Mesendoderm (in vitro differentiated cells): ENCODE data around the gene EPOP.

ENCODE experiments used
- DNase-seq: peaks from one replicate; pipeline ENCODE4 v3.0.0; 2013
- H2AK5ac ChIP-seq: 2 replicates; pipeline ENCODE4 v1.6.1; 2013; ENCODE audit warnings: low read length, inconsistent platforms
- H2BK120ac ChIP-seq: 2 replicates; pipeline ENCODE4 v1.6.1; 2013; ENCODE audit warnings: low read depth, mild to moderate bottlenecking, low read length, moderate library complexity, mixed read lengths
- H2BK15ac ChIP-seq: replicated peaks from 2 replicates; pipeline ENCODE4 v1.6.1; 2013; ENCODE audit warnings: low read depth, mild to moderate bottlenecking, moderate library complexity
- H2BK5ac ChIP-seq: 2 replicates; pipeline ENCODE4 v1.6.1; 2013; ENCODE audit warnings: low read length, inconsistent platforms
- H3K18ac ChIP-seq: 2 replicates; pipeline ENCODE4 v1.6.1; 2013; ENCODE audit warnings: mild to moderate bottlenecking, low read length, mixed read lengths
- H3K23ac ChIP-seq: one replicate; pipeline ENCODE4 v1.6.1; 2013; ENCODE audit warnings: low read length
- H3K27ac ChIP-seq: 2 replicates; pipeline ENCODE4 v1.5.1; 2013; ENCODE audit warnings: low read depth, mild to moderate bottlenecking, inconsistent platforms, low read length, moderate library complexity
- H3K27me3 ChIP-seq: 2 replicates; pipeline ENCODE4 v1.6.1; 2013; ENCODE audit warnings: low read length, control low read depth, mild to moderate bottlenecking, inconsistent platforms; ENCODE audit not compliant: insufficient read depth, poor library complexity
- H3K36me3 ChIP-seq: 2 replicates; pipeline ENCODE4 v1.6.1; 2013; ENCODE audit warnings: low read length, inconsistent platforms; ENCODE audit not compliant: control insufficient read depth, insufficient read depth
- H3K4ac ChIP-seq: one replicate; pipeline ENCODE4 v1.6.1; 2013; ENCODE audit warnings: low read depth, mild to moderate bottlenecking, low read length, moderate library complexity
- H3K4me1 ChIP-seq: 2 replicates; pipeline ENCODE4 v1.6.1; 2013; ENCODE audit warnings: low read depth, low read length, inconsistent platforms; ENCODE audit not compliant: control insufficient read depth
- H3K4me2 ChIP-seq: 2 replicates; pipeline ENCODE4 v1.6.1; 2013; ENCODE audit warnings: low read length
- H3K4me3 ChIP-seq: 2 replicates; pipeline ENCODE4 v1.5.1; 2013; ENCODE audit warnings: mild to moderate bottlenecking, low read length
- H3K56ac ChIP-seq: one replicate; pipeline ENCODE4 v1.6.1; 2013; ENCODE audit warnings: low read length
- H3K79me1 ChIP-seq: 2 replicates; pipeline ENCODE4 v1.6.1; 2013; ENCODE audit warnings: low read length, inconsistent platforms
- H3K79me2 ChIP-seq: 2 replicates; pipeline ENCODE4 v1.6.1; 2013; ENCODE audit warnings: mild to moderate bottlenecking, low read length; ENCODE audit not compliant: control insufficient read depth, insufficient read depth
- H3K9ac ChIP-seq: 2 replicates; pipeline ENCODE4 v1.6.1; 2013; ENCODE audit warnings: low read length, inconsistent platforms
- H4K5ac ChIP-seq: one replicate; pipeline ENCODE4 v1.6.1; 2013; ENCODE audit warnings: low read length
- H4K8ac ChIP-seq: one replicate; pipeline ENCODE4 v1.6.1; 2013; ENCODE audit warnings: low read depth, mild to moderate bottlenecking, control low read depth, low read length, moderate library complexity
- WGBS: extraction: QIAGEN DNeasy Blood & Tissue Kit; methylation state at CpG from one replicate; pipeline ENCODE4 v1.1.7; 2013; ENCODE audit warnings: low lambda C conversion rate, missing lambda C conversion rate; ENCODE audit not compliant: insufficient coverage; ENCODE audit errors: extremely low coverage; 5-methylcytosine and 5-hydroxymethylcytosine counted together

The EPOP gene

DNA sequence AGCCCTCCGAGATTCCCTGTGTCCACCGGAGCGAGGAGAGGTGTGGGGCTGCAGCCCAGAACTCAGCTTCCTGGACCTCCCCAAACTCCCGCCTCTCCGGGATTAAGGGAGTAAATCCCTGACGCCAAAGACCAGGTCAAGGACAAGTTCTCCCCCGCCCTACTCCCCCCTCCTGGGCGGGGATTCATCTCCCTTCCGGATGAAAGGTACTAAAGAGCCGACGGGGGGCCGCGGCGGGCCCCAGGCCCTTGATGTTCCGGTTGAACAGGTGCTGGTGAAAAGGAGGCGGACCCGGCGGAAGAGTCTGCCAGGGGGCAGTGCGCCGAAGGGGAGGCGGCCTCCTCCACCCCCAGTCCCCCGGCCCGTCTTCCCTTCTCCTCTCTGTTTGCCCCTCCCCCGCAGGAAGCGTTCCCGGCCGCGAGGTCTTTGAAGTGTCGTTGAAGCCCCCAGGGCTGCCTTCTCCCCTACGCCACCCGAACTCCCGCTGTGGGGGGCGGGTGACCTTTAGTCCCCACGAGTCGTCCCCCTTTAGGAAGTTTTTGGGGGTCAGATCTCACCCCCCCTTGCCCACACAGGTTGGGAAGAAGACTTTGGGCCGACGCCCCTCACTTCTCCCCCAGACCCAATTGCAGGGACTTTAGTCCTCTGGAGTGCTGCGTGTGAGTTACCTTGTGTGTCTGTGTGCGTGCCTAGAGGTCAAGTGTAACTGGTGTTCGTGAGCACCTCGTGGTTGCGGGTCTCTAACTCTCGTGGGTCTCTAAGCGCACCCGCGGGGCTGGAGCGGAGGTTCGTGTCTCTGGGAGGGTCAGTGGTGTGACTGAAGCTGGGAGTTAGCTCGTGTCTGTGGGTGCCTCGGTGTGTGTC is 29.2 kb upstream of the EPOP start:
- H3K4me1 ChIP-seq, result peaks cover 9% of the 10 kb centered on the region
- H2BK5ac ChIP-seq, result peak overlapping the region; percentile 79
- peak overlapping the region; percentile 90 for H3K56ac ChIP-seq
- no peak overlapping the region for H2BK15ac ChIP-seq
- DNase-seq, result peak; percentile 99
- H3K23ac ChIP-seq, result peak overlapping the region; percentile 70
- H3K18ac ChIP-seq, result peak overlapping the region; percentile 92
- H3K4me3 ChIP-seq, result peak overlapping the region; percentile 63
- no peak overlapping the region for H4K5ac ChIP-seq
- H3K27me3 ChIP-seq, result peaks cover 12% of the 10 kb centered on the region
- peaks cover 2% of the 10 kb centered on the region for H3K79me1 ChIP-seq
- peak overlapping the region; percentile 99 for H3K4me2 ChIP-seq
- H2BK120ac ChIP-seq, result peak overlapping the region; percentile 31
- H3K4ac ChIP-seq, result peak overlapping the region; percentile 70
- peak overlapping the region; percentile 79 for H3K27ac ChIP-seq
- no CpG with 5 or more reads among the region's 50 CpGs for WGBS
- H4K8ac ChIP-seq, result no peak overlapping the region
- no peaks in the 10 kb centered on the region for H3K79me2 ChIP-seq
- no peaks in the 10 kb centered on the region for H3K36me3 ChIP-seq
- peak overlapping the region; percentile 81 for H2AK5ac ChIP-seq
- H3K9ac ChIP-seq, result peak overlapping the region; percentile 85

DNA sequence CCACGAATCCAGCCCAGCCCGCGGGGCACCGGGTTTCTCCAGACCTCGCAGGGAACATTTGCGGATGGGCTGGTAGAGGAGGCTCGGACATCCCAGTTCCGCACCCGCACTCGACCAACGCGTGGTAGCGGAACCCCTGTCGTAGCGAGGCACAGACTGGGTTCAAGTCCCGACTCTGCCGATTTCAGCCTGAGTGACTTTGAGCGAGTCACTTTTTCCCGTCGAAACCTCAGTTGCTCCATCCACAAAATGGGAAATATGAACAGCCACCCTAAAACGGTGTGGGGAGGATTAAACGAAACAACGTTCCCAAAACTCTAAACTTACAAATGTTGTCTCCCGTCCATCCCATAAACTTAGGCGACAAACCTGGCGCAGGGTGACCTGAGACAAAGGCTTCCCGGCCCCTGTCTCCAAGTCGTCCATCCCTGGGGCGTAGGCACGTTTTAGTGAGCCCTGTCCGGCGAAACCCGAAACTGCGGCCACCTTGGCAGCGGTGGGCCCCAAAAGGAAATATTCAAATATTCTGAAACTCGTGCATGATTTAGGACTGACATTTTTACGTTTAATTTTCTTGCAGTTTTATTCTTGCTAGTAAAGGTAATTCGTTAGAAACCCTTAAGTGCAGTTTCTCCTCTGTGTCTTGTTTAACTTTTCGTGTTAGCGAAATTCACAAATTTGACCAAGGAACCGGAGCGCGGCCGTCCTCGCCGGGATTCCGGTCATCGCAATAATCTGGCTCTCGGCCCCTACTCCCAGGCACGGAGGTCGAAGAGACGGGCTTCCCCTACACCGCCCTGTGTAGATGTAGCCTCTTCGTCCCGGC is 28.4 kb upstream of the EPOP start:
- Histone ChIP-seq H3K27ac (no peak overlapping the region), H2AK5ac (no peak overlapping the region), H3K4me2 (peak overlapping the region; percentile 95), H2BK5ac (no peak overlapping the region), H3K18ac (peak overlapping the region; percentile 13), H3K9ac (peak overlapping the region; percentile 80), H3K23ac (no peak overlapping the region), H3K4ac (no peak overlapping the region), H4K8ac (no peak overlapping the region), H3K79me2 (no peaks in the 10 kb centered on the region), H3K79me1 (peaks cover 2% of the 10 kb centered on the region), H3K27me3 (peaks cover 12% of the 10 kb centered on the region), H2BK120ac (peak overlapping the region; percentile 1), H2BK15ac (no peak overlapping the region), H3K56ac (peak overlapping the region; percentile 92), H3K4me1 (peaks cover 9% of the 10 kb centered on the region), H3K4me3 (no peak overlapping the region), H4K5ac (no peak overlapping the region), H3K36me3 (no peaks in the 10 kb centered on the region)
- WGBS, result no CpG with 5 or more reads among the region's 55 CpGs
- DNase-seq, result no peak

DNA sequence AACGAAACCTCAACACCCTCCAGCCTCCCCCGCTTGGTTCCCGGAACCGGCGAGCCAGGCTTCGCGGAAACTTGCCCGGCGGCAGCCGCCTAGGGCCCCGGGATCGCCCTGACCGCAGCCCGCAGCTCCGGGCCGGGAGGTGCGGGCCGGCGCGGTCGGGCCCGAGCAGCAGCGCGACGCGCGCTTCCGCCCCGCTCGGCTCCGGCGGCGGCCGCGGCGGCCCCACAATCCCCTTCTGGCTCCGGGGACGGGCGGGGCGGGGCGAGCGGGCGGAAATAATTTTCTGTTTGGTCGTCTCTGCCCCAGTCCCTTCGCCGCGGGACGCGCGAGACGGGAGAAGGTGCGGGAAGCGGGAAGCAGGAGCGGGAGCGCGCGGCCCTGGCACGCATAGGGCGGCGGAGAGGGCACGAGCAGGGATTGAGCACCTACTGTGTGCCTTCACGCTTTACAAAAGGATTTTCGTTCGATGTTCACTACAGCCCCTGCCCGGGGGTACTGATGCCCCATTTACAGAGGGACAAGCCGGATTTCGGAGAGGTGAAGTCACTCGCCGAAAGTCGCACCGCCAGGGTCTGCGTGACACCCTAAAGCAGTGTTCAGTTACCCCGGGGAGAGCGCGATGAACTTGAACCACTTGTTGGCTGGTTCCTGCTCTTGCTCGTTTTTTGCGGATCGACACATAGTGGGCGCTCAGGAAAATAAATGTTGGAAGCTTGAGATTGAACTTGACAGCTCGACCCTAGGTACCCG is 27.6 kb upstream of the EPOP start:
- peak; percentile 87 for DNase-seq
- Histone ChIP-seq H2BK120ac (peak overlapping the region; percentile 1), H3K4me1 (peaks cover 9% of the 10 kb centered on the region), H3K9ac (peak overlapping the region; percentile 80), H3K4me2 (peak overlapping the region; percentile 95), H3K23ac (peak overlapping the region; percentile 53), H3K56ac (peak overlapping the region; percentile 92), H2AK5ac (no peak overlapping the region), H3K27ac (peak overlapping the region; percentile 65), H2BK15ac (no peak overlapping the region), H3K36me3 (no peaks in the 10 kb centered on the region), H2BK5ac (no peak overlapping the region), H3K79me2 (no peaks in the 10 kb centered on the region), H4K8ac (no peak overlapping the region), H3K4ac (no peak overlapping the region), H3K27me3 (peaks cover 15% of the 10 kb centered on the region), H4K5ac (no peak overlapping the region), H3K79me1 (peaks cover 2% of the 10 kb centered on the region), H3K18ac (peak overlapping the region; percentile 44), H3K4me3 (peak overlapping the region; percentile 50)
- WGBS, result no CpG with 5 or more reads among the region's 81 CpGs

DNA sequence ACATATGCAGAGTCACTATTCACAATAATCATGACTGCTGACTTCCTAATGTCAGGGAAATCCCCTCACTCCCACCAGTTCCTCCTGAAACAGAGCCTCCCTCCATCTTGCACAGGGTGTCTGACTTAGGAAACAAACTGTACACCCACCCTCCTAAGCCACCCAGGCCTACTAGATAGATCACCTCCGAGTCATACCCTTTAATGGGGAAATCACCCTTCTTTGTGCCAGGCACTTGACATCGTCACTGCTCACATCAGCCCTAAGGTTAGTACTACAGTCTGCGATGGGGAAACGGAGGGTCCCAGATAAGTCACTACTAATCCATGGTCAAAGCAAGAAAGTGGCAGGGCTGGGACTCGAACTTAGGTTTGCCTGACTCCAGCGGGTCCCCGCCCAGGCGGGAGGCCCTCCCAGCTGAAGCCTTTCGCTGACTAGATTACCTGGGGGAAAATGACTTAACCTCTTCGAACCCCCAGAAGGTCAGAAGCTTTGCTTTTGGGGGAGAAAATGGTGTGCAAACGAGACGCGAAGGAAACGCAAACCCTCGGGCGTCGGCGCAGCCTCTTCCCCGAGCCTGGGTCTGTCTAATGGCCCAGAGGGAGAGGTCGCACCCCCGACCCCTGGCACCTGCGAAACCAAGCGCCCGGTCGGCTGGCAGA is 26.9 kb upstream of the EPOP start:
- H2AK5ac ChIP-seq, result no peak overlapping the region
- peaks cover 7% of the 10 kb centered on the region for H3K4me1 ChIP-seq
- H3K18ac ChIP-seq, result peak overlapping the region; percentile 44
- H3K56ac ChIP-seq, result peak overlapping the region; percentile 18
- no peak overlapping the region for H3K4ac ChIP-seq
- H3K27ac ChIP-seq, result peak overlapping the region; percentile 65
- H2BK120ac ChIP-seq, result no peak overlapping the region
- H3K9ac ChIP-seq, result peak overlapping the region; percentile 63
- H2BK15ac ChIP-seq, result no peak overlapping the region
- H4K8ac ChIP-seq, result no peak overlapping the region
- no peaks in the 10 kb centered on the region for H3K36me3 ChIP-seq
- H3K4me3 ChIP-seq, result peak overlapping the region; percentile 29
- no peaks in the 10 kb centered on the region for H3K79me1 ChIP-seq
- no peak overlapping the region for H2BK5ac ChIP-seq
- H3K79me2 ChIP-seq, result no peaks in the 10 kb centered on the region
- no peak overlapping the region for H3K23ac ChIP-seq
- WGBS, result no CpG with 5 or more reads among the region's 25 CpGs
- DNase-seq, result peak; percentile 54
- H4K5ac ChIP-seq, result no peak overlapping the region
- peaks cover 15% of the 10 kb centered on the region for H3K27me3 ChIP-seq
- H3K4me2 ChIP-seq, result peak overlapping the region; percentile 75

DNA sequence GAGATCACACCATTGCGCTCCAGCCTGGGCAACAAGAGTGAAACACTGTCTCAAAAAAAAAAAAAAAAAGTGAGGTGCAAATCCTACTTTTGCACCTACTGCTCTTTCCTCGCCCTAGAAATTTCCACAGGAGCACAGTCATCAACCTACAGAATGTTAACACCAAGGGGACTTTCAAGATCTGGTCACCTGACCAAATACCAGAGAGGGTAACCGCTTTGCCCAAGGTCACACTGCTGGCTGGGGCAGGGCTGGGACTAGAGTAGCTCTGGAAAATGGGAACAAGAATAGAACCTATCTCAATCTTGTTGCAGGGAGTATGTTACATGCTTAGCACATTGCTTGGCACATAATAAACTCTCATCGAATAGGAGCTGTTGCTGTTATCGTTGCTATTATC is 24.0 kb upstream of the EPOP start:
- Histone ChIP-seq H3K23ac (no peak overlapping the region), H3K79me2 (no peaks in the 10 kb centered on the region), H3K4me2 (no peak overlapping the region), H2BK15ac (no peak overlapping the region), H3K4me3 (no peak overlapping the region), H3K4me1 (peaks cover 3% of the 10 kb centered on the region), H2AK5ac (no peak overlapping the region), H3K79me1 (no peaks in the 10 kb centered on the region), H4K8ac (no peak overlapping the region), H3K36me3 (no peaks in the 10 kb centered on the region), H3K56ac (no peak overlapping the region), H2BK5ac (no peak overlapping the region), H3K9ac (no peak overlapping the region), H2BK120ac (no peak overlapping the region), H3K27ac (no peak overlapping the region), H3K18ac (no peak overlapping the region), H4K5ac (no peak overlapping the region), H3K27me3 (peaks cover 15% of the 10 kb centered on the region), H3K4ac (no peak overlapping the region)
- whole genome bisulfite sequencing, result no CpG with 5 or more reads among the region's 5 CpGs
- no peak for DNase-seq
